Dedifferentiated amniotic fluid mesenchymal stem cell (primary cell): ENCODE measurements around the gene SYT6.
"Not testable (repeated sequence)": the region's sequence is repeated elsewhere in the genome, so short reads cannot be mapped to it uniquely, and the experiment has no call there.

ENCODE experiments used
- DNase-seq: peaks from one replicate; pipeline ENCODE4 v3.0.0-alpha.2; 2016; ENCODE audit errors: extremely low spot score

SYT6 gene

GRCh38 chr1:114075546-114076242 is 78.0 kb downstream of the SYT6 start:
- no peak for DNase-seq

GRCh38 chr1:114075105-114075504 is 78.6 kb downstream of the SYT6 start:
- no peak for DNase-seq

- no peak for DNase-seq
Observed at GRCh38 chr1:114072246-114072645, 81.4 kb downstream of the SYT6 start.

- not testable (repeated sequence) for DNase-seq
Observed at GRCh38 chr1:114069762-114070161, 83.9 kb downstream of the SYT6 start.

- not testable (repeated sequence) for DNase-seq
Observed at GRCh38 chr1:114068684-114069083, 85.0 kb downstream of the SYT6 start.

GRCh38 chr1:114065671-114066070 is 88.0 kb downstream of the SYT6 start:
- DNase-seq, result not testable (repeated sequence)

- DNase-seq, result no peak
Observed at GRCh38 chr1:114063544-114063943, 90.1 kb downstream of the SYT6 start.

GRCh38 chr1:114062477-114063099 is 91.1 kb downstream of the SYT6 start:
- DNase-seq, result no peak

- DNase-seq, result no peak
Observed at GRCh38 chr1:114061121-114061830, 92.4 kb downstream of the SYT6 start.

GRCh38 chr1:114058236-114058635 is 95.4 kb downstream of the SYT6 start:
- not testable (repeated sequence) for DNase-seq

GRCh38 chr1:114054148-114054547 is 99.5 kb downstream of the SYT6 start:
- no peak for DNase-seq

- no peak for DNase-seq
Observed at GRCh38 chr1:114048232-114048631, 105.4 kb downstream of the SYT6 start.

GRCh38 chr1:114043548-114043947 is 110.1 kb downstream of the SYT6 start:
- no peak for DNase-seq

GRCh38 chr1:114043054-114043453 is 110.6 kb downstream of the SYT6 start:
- no peak for DNase-seq

GRCh38 chr1:114040273-114041015 is 113.2 kb downstream of the SYT6 start:
- no peak for DNase-seq
